GM21390 (cell line): ENCODE results near the gene APEX1.
"Not testable (repeated sequence)": the region's sequence is repeated elsewhere in the genome, so short reads cannot be mapped to it uniquely, and the experiment has no call there.

Experiments used
- ATAC-seq: cut with Tn5 transposase; IDR thresholded peaks from one replicate; pipeline ENCODE4 v1.9.1; 2021; ENCODE audit not compliant: unreplicated experiment

APEX1 gene

DNA sequence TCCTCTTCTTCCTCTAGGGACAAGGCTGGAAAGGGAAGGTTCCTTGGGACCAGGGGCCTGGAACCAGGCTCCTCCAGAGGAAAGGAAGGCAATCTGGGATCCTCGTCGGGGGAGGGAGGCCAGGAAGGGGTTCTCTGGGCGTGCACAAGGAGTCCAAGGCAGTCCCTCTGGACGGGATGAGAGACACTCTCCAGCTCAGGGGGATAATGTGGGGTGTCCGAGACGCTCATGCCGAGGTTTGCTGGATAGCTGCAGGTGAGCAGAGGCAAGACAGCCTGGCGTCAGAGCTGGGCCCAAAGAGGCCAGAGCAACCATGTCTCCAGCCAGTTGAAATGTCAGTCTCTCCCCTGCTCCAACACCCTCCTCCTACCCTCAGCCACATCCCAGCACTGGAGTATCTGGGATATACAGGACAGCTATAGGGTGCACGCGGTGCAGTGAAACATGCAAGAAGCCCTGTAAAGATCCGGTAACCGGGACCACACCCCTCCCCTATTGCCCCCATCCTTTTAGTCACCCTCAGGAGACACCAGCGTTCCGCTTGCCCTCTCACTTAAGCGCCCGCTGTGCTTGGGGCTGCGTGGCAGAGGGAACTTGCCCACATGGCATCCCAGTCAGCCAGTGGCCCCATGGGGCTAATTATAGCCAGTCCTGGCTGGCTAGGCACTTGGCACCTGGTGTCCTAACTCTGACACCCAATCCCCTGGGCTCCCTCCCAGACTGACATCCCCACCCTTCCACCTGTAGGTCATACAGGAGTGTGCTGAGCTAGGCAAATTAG, 19.3 kb upstream of the APEX1 start, which contains the start of gene KLHL33:
Gene KLHL33 (minus strand): TSS at position 585 of the 781 bp plus-strand sequence. CDS start 355 bp downstream, at position 230.
- ATAC-seq, result no peak

DNA sequence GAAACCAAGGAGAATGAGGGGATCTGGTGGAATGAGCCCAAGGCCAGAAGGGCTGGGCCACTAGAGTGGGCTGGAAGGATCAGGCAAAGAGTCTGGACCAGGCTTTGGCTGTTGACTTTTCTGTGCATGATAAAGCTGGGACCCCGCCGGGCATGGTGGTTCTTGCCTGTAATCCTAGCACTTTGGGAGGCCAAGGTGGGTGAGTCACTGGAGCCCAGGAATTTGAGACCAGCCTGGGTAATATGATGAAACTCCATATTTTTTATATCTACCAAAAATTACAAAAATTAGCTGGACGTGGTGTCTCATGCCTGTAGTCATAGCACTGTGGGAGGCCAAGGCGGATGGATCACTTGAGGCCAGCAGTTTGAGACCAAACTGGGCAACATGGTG, 18.7 kb upstream of the APEX1 start:
- no peak for ATAC-seq

DNA sequence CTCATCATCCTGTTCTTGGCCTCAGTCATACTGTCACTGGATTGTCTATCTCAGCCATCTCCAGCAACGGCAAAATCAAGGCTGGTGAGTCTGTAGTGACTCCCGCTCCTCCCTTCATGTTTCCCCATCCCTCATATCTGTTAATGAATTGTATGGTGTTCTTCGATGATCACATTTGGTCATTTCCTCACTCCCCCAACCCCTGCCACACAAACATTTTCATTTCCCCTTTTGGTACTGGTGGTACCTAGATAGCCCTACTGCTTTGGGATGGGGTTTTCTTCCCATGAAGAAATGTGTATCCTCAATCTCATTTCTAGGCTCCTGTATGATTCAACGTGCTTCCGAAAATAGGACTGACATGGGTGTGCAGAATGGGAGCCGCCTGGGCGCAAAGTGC, 16.4 kb upstream of the APEX1 start:
- ATAC-seq, result no peak

DNA sequence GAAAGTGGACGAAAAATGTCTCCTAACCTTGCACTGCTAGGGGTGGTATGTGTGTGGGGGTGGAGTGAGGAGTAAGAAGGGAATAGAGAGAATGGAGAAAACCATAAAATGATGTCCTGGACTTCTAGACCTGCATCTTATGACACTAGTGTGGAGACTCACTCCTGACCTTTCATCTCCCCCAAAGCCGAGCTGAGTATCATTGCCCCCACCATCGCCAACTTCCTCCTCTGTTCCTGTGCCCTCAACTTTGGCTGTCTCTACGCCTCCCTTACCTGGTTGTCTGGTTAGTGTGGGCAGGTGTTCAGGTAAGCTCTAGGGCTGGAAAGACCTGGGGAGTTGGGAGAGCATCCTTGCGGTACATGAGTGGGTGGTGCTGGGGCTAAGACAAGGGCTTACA, 14.6 kb upstream of the APEX1 start:
- no peak for ATAC-seq

DNA sequence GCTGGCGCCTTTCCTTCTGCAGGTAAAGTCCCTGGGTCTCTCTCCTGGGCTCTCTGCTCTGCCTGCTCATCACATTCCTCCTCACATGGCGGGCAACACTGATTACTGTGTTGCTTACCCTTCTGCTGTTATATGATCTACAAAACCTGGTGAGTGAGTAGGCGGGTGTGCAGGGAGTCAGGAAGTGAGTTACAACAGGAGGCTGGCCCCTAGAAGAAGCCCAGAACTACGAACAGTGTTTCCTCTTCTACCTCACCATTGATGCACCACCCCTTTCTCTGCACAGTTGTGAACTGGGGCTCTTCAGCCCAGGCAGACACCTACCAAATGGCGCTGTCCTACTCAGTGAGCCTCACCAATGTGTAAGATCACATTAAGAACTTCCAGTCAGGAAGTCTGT, 14.1 kb upstream of the APEX1 start:
- ATAC-seq, result no peak

DNA sequence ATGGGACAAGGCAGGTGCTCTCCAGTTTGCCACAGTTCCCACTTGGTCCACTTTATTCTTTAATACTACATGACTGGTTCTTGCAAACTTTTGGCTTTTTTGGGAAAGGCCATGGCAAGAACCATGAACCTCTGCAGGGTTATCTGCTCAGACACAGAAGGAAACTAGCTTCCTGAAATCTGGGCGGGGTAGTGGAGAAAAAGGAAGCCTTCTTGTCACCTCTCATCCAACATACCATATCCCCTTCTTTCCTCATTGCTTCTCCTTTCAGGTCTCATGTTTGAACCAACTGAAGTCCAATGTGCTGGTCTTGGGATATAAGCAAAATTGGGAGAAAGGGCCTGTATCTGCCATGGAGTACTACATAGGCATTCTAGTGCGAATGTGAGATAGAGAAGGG, 13.6 kb upstream of the APEX1 start:
- no peak for ATAC-seq

DNA sequence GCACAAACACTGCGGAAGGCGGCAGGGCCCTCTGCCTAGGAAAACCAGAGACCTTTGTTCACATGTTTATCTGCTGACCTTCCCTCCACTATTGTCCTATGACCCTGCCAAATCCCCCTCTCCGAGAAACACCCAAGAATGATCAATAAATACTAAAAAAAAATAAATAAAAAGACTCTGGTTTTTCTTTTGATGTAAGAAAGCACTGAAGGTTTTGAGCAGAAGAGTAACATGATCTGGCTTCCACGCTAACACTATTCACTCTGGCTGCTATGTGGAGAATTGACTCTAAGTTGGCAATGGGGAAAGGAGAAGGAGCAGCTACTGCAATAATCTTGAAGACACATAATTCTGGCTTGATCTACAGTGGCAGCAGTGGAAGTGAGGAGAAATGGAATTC, 11.4 kb upstream of the APEX1 start:
- ATAC-seq, result not testable (repeated sequence)

DNA sequence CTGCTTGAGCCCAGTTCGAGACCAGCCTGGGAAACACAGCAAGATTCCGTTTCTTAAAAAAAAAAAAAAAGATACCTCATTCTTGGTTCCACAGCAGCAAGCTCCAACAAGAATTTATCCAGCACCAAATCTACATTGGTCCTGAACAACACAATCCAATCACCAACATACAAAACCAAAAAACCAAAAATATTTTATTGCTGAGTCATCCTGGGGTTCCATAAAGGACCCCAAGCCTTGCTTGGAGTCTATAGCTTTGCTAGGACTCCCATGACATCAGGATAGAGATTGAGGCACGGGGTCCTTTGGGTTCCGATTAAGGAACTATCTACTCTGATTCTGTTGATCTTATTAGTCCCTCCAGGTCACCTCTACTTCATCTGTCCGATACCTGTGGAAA, 8.1 kb upstream of the APEX1 start:
- no peak for ATAC-seq

DNA sequence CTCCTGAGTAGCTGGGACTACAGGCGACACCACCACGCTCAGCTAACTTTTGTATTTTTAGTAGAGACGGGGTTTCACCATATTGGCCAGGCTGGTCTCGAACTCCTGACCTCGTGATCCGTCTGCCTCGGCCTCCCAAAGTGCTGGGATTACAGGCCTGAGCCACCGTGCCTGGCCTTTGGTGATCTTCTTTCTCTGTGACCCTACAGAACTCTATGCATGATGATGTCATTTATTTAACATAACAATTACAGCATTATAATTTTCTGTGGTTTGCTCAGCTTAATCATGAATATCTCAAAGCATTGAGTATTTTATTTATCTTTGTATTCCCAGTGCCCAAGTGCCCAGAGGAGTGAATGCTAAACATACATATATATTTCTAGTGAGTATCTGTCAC, 2.2 kb upstream of the APEX1 start:
- ATAC-seq, result not testable (repeated sequence)

DNA sequence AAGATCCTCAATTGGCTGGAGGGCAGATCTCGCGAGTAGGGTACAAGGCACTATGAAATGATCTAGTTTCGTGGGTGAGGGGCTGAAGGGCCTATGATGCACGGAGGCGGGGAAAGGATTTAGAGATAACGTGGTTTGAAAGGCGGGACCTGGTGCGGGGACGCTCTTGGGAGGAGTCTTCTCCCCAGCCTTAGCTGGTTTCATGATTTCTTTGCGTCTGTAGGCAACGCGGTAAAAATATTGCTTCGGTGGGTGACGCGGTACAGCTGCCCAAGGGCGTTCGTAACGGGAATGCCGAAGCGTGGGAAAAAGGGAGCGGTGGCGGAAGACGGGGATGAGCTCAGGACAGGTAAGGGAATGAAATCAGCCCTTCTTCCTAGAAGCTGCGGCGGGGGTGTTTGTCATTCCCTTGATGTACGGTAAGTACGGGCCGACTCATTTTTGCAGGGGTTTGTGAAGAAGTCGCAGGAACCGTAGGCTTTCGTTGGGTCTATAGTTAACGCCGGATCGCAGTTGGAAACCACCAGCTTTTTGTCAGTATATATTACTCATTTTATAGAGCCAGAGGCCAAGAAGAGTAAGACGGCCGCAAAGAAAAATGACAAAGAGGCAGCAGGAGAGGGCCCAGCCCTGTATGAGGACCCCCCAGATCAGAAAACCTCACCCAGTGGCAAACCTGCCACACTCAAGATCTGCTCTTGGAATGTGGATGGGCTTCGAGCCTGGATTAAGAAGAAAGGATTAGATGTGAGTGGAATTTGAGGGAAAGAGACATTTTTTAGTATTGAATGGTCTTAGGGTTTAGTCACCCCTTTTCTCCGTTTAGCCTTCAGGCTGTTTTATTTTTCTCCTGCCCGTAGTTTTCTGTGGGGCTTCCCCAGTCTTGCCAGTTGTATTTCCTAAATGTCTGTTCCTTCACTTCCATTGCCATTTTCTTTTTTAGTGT, 602 bp downstream of the APEX1 start:
- ATAC-seq, result peak; percentile 41

DNA sequence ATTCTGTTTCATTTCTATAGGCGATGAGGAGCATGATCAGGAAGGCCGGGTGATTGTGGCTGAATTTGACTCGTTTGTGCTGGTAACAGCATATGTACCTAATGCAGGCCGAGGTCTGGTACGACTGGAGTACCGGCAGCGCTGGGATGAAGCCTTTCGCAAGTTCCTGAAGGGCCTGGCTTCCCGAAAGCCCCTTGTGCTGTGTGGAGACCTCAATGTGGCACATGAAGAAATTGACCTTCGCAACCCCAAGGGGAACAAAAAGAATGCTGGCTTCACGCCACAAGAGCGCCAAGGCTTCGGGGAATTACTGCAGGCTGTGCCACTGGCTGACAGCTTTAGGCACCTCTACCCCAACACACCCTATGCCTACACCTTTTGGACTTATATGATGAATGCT, 1.9 kb downstream of the APEX1 start:
- no peak for ATAC-seq

DNA sequence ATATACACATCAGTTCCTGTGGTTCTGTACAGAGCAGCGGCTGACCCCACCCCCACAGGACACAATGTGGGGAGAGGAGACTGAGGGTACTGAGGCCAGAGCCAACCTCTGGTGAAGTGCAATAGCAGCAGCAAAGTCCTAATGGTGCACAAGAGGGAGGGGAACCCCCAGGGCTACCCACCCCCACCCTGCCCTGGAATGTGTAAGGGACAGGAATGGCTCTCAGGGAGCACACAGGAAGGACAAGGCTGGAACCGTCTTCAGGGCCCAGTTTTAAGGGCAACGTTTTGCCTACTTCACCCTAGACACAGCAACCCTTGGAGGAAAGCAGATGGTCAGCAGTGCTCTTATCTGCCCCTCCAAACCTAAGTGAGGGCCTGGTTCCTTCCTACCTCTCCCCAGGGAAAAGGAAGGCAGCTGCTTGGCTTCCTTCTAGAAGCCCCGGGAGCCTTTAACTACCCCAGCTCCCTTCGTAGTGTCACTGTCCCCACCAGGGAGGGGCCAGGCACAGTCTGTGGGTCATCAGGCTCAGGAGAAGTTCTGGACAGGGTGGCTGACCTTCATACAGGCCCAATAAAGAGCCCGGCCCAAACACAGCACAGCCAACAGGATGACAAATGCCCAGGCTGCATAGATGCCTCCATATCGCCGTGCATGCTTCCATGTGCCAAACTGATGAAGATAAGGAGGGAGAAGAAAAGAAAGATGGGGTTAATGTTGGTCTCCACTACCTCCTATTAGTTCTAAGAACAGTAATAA, 3.2 kb downstream of the APEX1 start:
- ATAC-seq, result no peak

DNA sequence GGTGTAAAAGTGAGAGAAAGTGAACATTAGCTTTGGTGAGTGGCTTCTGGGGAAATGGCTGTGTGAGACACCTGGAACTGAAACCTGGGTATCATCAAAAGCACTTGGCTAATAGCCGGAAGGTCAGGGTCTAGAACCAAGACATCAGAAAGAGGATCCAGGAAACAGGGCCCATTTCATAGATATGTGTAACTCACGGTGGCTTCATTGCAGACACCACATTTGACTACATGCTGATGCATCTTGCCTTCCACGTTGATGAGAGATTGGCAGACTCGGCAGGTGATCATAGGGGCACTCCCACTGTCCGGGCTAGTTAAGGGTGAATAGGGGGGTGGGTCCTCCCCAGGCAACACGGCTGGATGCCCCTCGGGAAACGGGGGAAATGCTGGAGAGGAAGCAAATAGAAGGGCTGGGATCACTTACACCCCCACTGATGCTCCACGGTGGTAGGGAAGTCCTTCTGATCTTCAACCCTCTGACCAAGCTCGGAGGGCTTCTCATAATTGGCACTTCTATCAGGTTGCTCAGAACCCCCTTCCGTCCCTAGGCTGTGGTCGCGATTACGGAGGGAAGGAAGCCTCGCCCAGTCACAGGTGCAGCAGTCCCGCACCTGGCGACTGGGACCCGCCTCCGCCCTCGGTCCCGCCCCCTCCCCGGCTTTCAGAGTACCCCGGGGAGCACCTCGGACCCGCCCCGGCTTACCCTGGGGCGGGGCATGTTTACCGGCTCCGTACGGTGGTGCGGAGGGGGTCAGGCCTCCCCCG, 5.6 kb downstream of the APEX1 start:
- ATAC-seq, result peak; percentile 6

DNA sequence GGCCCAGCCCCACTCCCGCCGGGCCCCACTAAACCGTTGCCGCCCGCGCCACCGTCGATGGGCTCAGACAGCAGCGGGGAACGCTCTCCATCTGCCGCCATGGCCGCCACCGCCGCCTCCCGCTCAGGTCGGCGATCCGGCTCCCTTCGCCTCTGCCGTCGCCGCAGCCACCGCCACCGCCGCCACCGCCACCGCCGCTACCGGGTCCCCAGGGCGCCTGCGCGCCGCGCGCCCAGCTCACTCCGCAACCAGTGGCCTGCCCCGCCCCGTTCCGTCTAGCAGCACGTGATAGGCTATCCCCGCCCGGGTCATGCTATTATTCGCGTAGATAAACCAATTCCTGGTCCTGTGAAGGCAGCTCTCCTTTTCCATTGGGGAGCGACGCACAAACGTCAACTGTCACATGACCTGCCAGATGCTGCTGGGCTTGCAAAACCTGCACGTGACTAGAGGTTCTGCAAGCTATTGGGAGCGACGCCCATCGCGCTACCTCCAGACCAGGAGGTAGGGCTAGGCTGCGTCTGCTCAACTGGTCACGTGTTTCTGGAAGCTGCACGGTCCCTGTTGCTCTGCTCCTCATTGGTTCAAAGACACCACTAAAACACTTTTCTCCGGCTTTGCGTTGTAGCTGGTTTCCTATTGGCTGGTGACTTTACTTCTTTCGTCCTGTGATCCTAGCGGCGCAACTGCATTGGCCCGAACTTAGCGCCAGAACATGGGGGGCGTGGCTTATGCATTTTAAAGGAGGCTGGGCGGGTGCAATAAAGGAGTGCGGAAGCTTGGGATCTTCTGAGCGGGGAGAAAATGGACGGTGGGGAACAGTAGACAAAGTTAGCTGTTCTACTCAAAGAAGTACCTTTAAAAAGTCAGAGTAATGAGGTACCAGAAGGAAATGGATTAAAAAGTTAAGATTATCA, 6.5 kb downstream of the APEX1 start, which contains the start of gene PIP4P1:
Gene PIP4P1 (minus strand): TSS at position 210 of the 917 bp plus-strand sequence. CDS start 109 bp downstream, at position 101.
- peak; percentile 91 for ATAC-seq

DNA sequence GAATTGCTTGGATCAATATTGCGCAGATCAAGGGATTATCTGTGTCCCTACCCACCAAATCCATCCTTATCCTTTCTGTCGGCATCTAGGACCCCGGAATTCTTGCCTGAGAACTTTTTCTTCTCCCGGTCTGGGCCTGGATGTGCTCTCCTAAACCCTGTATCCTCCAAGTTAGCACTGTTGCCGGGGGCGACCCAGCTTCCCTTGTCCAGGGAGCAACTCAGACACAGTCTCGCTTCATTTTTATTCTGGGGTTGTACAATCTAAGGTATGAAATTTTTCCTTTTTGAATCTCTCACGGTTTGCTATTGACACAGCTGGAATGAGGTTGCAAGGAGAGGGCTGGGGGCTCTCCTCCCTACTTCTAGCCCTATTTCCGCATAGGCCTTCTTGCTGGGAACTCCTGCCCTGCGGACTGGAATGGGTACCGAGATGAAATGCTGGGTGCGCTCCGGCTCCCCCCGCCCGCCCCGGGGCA, 13.8 kb downstream of the APEX1 start:
- ATAC-seq, result peak; percentile 6

DNA sequence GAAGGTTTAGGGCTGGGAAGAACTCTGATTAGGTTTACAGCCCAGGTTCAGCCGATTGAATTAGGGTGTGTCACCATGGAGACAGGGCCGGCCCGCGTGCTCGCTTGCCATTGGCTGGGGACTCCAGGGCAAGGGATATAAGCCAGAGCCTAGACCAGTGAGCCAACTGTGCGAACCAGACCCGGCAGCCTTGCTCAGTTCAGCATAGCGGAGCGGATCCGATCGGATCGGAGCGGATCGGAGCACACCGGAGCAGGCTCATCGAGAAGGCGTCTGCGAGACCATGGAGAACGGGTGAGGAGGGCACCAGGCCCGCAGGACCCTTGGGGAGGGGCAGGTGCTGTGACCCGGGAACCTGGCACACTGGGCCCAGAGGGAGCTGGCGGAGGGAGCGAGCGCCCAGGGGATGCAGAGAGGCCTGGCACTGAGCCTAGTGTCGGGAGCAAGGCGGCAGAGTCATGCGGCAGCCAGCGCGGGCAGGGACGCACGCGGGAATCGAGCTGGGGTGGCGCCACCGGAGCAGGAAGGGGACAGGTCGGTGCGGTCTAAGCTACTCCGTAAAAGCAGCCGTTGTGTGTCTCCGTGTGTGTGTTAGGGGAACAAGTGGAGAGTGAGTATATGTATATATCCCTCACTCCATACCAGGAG, 14.3 kb downstream of the APEX1 start, which contains the start of gene PNP:
Gene PNP (plus strand): TSS at position 165 of the 648 bp plus-strand sequence. CDS start 119 bp downstream, at position 284.
- peak; percentile 92 for ATAC-seq

DNA sequence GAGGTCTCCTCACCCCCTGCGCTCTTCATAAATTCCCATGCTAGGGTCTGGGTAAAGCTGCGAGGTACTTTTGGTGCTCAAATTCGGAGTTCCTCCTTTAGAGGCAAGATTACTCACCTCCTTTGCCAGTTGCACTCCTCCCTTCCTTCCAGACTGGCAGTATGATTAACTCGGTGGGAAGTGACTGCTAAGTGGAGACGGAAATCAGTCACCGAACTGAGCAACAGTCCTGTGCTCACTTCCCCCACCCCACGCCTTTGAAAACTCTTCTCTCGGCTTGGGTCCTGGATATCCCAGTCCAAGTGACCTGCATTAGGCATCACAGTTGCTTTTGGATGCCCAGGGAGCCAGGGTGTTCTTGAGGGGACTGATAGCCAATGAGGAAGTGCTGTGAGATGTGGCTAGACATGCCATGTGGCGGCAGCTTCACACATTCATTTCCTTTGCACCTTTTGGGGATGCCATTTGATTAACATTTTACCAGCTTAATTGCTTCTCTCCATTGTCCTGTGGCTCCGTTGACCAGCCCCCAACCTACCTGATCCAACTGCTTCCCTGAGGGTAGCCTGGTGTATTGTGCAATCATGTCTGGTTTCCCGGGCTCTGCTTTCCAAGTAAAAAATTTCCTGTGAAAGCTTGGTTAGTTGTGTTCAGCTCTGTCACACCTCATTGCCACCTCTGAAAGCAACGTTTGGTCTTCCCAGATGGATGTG, 15.0 kb downstream of the APEX1 start:
- peak; percentile 28 for ATAC-seq

DNA sequence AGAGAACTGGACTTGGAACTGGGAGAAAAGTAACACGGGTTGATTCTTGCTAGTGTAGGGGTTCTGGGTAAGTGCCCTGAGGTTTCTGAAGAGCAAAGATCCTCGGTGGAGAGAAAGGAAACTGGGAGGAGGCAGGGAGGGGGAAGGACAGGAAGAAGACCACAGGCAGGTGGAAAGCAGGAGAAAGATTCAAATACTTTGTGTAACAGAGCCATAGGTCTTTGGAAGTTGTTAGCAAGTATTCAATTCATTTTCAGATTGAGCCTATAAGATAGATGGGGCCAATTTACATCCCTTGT, 15.5 kb downstream of the APEX1 start:
- ATAC-seq, result no peak
